ENCODE data around the gene UTP11.

Gene UTP11

GRCh38 chr1:38005195-38006007 is 7.1 kb upstream of the UTP11 start, which contains the start of gene FHL3:
Gene FHL3 (minus strand): TSS chr1:38005514. CDS start chr1:37999412, 6,102 bp downstream.
- DNase-seq (ENCODE audit: insufficient read length), result peak; percentile 67
- TF ChIP-seq POLR2AphosphoS5 (IDR thresholded peaks at IDR 0.05; ENCODE audit: low read depth, low read length) (no peak), POLR2A (IDR thresholded peaks at IDR 0.05; ENCODE audit: low read depth, low read length) (peak; percentile 58; the same call in 1 of the 2 replicates)
- peak; percentile 78 for FAIRE-seq

GRCh38 chr1:38006008-38006828 is 6.3 kb upstream of the UTP11 start:
- FAIRE-seq, result no peak
- TF ChIP-seq POLR2A (IDR thresholded peaks at IDR 0.05; ENCODE audit: low read depth, low read length) (no peak), POLR2AphosphoS5 (IDR thresholded peaks at IDR 0.05; ENCODE audit: low read depth, low read length) (no peak), TAF1 (IDR thresholded peaks at IDR 0.05; ENCODE audit: borderline replicate concordance, low read depth, low read length) (no peak)
- no peak for DNase-seq (ENCODE audit: insufficient read length)

GRCh38 chr1:38009088-38009840 is 3.3 kb upstream of the UTP11 start:
- DNase-seq (ENCODE audit: insufficient read length) (no peak), FAIRE-seq (no peak)
- TF ChIP-seq TAF1 (IDR thresholded peaks at IDR 0.05; ENCODE audit: borderline replicate concordance, low read depth, low read length) (no peak), POLR2AphosphoS5 (IDR thresholded peaks at IDR 0.05; ENCODE audit: low read depth, low read length) (no peak), POLR2A (IDR thresholded peaks at IDR 0.05; ENCODE audit: low read depth, low read length) (no peak)

GRCh38 chr1:38009841-38010180 is 2.7 kb upstream of the UTP11 start:
- DNase-seq (ENCODE audit: insufficient read length), result no peak
- TF ChIP-seq POLR2A (IDR thresholded peaks at IDR 0.05; ENCODE audit: low read depth, low read length), result no peak
- FAIRE-seq, result no peak

GRCh38 chr1:38013227-38013622 is 691 bp downstream of the UTP11 start:
- DNase-seq (ENCODE audit: insufficient read length), result no peak
- no peak for TF ChIP-seq POLR2AphosphoS5 (IDR thresholded peaks at IDR 0.05; ENCODE audit: low read depth, low read length)
- no peak for TF ChIP-seq POLR2A (IDR thresholded peaks at IDR 0.05; ENCODE audit: low read depth, low read length)
- TF ChIP-seq TAF1 (IDR thresholded peaks at IDR 0.05; ENCODE audit: borderline replicate concordance, low read depth, low read length), result no peak
- no peak for FAIRE-seq

- TF ChIP-seq TAF1 (IDR thresholded peaks at IDR 0.05; ENCODE audit: borderline replicate concordance, low read depth, low read length) (no peak), POLR2A (IDR thresholded peaks at IDR 0.05; ENCODE audit: low read depth, low read length) (no peak), POLR2AphosphoS5 (IDR thresholded peaks at IDR 0.05; ENCODE audit: low read depth, low read length) (no peak)
- no peak for FAIRE-seq
Observed at GRCh38 chr1:38014171-38014570, 1.6 kb downstream of the UTP11 start.

GRCh38 chr1:38014724-38015424 is 2.3 kb downstream of the UTP11 start:
- no peak for TF ChIP-seq POLR2AphosphoS5 (IDR thresholded peaks at IDR 0.05; ENCODE audit: low read depth, low read length)
- no peak for TF ChIP-seq POLR2A (IDR thresholded peaks at IDR 0.05; ENCODE audit: low read depth, low read length)
- TF ChIP-seq TAF1 (IDR thresholded peaks at IDR 0.05; ENCODE audit: borderline replicate concordance, low read depth, low read length), result no peak
- FAIRE-seq (no peak), DNase-seq (ENCODE audit: insufficient read length) (no peak)

More at GRCh38 chr1:38014171-38014570, 1.6 kb downstream of the UTP11 start:
- no peak for DNase-seq (ENCODE audit: insufficient read length)

GRCh38 chr1:38015978-38016725 is 3.6 kb downstream of the UTP11 start:
- no peak for TF ChIP-seq POLR2A (IDR thresholded peaks at IDR 0.05; ENCODE audit: low read depth, low read length)
- no peak for TF ChIP-seq POLR2AphosphoS5 (IDR thresholded peaks at IDR 0.05; ENCODE audit: low read depth, low read length)
- no peak for TF ChIP-seq TAF1 (IDR thresholded peaks at IDR 0.05; ENCODE audit: borderline replicate concordance, low read depth, low read length)
- no peak for DNase-seq (ENCODE audit: insufficient read length)
- FAIRE-seq, result no peak

GRCh38 chr1:38018864-38019343 is 6.4 kb downstream of the UTP11 start:
- TF ChIP-seq TAF1 (IDR thresholded peaks at IDR 0.05; ENCODE audit: borderline replicate concordance, low read depth, low read length) (no peak), POLR2AphosphoS5 (IDR thresholded peaks at IDR 0.05; ENCODE audit: low read depth, low read length) (no peak), POLR2A (IDR thresholded peaks at IDR 0.05; ENCODE audit: low read depth, low read length) (no peak)
- DNase-seq (ENCODE audit: insufficient read length) (no peak), FAIRE-seq (no peak)

GRCh38 chr1:38020396-38020795 is 7.9 kb downstream of the UTP11 start:
- no peak for TF ChIP-seq TAF1 (IDR thresholded peaks at IDR 0.05; ENCODE audit: borderline replicate concordance, low read depth, low read length)
- TF ChIP-seq POLR2AphosphoS5 (IDR thresholded peaks at IDR 0.05; ENCODE audit: low read depth, low read length), result no peak
- no peak for TF ChIP-seq POLR2A (IDR thresholded peaks at IDR 0.05; ENCODE audit: low read depth, low read length)
- no peak for FAIRE-seq
- DNase-seq (ENCODE audit: insufficient read length), result no peak

All from GM12892 (cell line).